Ramos (cell line): Measurements from ENCODE around the gene RGS10.

Experiments used
- in situ Hi-C: fragments of 300-500 bp; cut with MboI; formaldehyde crosslinking; loops from one replicate; pipeline ENCODE4 v1.14.3; 2022; ENCODE audit warnings: low sequenced_read_pairs; ENCODE audit not compliant: unreplicated experiment

Gene RGS10

DNA sequence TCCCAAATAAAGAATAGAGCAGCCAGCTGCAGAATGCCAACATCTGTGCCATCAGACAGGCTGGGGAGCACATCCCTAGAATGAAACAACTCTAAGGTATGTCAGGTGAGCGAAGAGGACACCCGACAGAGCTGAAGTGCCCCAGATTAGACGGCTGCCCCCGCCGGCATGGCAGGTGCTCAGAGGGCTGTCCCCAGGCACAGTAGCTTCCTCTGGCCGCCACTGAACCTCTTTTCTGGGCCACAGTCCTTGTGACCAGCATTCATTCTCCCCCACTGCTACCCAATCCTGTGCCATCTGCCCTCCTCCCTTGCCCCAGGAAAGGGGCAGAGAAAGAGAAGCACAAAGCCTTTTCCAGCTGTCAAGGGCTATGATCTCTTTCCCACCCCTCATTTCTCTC is 41.7 kb downstream of the RGS10 start:
- in situ Hi-C loops, result no loop called here

- in situ Hi-C loops, result no loop called here
These were observed 42.3 kb downstream of the RGS10 start for GRCh38 chr10:119500123-119500795.

GRCh38 chr10:119499677-119500002 is 42.9 kb downstream of the RGS10 start:
- in situ Hi-C loops, result no loop called here

GRCh38 chr10:119498889-119499676 is 43.4 kb downstream of the RGS10 start:
- in situ Hi-C loops, result no loop called here

GRCh38 chr10:119497243-119497642 is 45.3 kb downstream of the RGS10 start:
- in situ Hi-C loops, result no loop called here

DNA sequence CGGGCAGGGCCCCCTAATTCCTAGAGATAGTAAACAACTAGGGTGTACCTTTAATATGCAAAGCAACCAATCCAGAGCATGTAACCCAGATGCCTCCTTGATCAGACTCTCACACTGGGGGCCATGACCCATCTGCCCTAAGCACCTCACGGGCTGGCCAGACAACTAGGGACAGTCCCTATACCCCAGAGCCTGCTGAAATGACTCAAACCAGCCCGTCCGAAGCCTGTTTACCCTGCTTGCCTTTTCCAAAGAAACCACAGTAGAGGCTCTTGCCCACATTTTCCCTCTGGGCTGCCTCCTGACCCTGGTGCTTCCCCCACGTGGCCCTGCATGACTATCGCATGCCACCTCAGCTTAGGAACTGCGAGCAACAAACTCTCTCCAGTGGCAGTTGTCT is 46.2 kb downstream of the RGS10 start:
- in situ Hi-C loops, result no loop called here

DNA sequence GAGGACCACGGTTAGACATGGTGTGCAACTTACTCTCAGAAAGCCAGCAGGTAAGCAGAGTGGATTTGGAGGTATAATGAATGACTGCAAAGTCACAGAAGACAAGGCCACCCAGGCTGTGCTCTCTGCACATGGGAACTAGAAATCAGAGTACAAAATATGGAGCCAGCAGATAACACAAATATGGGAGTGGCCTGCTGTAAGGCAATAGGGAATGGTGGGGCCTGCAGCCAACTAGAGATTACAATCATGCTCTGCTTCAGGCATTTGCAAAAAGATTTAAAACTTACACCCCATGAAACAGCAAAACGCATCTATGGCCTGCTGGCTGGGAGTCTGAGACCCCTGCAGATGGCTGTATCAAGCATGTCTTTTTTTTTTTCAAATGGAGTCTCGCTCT is 47.0 kb downstream of the RGS10 start:
- in situ Hi-C loops, result no loop called here

DNA sequence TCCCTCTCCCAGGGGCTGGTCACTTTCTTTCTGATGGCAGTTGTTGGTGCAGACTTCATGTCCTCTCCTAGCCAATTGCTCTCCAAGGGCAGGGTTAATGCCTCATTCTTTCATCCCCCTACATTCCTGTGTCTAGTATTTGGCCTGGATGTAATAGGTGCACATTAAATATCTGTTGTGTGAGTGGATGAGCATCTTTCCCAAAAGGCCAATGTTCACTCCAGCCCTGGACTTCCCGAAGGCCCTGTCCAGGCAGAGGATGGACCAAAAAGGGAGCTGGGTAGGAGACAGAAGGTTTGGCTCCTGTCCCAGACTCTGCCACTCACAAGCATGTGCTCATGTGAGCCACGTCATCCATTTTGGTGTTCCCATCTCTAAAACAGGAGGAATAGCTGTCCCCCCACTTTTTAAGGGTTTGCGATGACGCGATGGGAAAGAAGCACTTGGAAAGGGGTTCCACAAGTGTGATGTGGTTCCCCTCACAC is 47.5 kb downstream of the RGS10 start:
- in situ Hi-C loops, result no loop called here

- in situ Hi-C loops, result no loop called here
These were observed 48.1 kb downstream of the RGS10 start for GRCh38 chr10:119494236-119495020.

DNA sequence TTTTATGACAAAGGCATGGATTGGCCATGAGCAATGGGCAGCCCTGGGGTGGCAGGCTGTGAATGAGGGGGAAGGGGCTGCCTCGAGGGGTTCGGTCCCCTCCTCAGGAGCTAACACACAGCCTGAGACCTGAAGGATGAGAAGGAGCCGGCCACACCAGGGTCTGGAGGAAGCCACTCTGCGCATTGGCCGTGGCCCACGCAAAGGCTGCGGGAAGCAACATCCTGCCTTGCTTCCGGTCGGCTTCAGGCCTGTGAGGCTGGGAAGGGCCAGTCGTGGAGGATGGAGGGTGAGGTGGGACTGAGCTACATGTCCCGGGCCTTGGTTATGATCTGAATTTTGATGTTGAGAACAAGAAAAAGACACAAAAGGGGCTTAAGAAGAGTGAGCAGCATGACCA is 49.4 kb downstream of the RGS10 start:
- in situ Hi-C loops, result no loop called here

DNA sequence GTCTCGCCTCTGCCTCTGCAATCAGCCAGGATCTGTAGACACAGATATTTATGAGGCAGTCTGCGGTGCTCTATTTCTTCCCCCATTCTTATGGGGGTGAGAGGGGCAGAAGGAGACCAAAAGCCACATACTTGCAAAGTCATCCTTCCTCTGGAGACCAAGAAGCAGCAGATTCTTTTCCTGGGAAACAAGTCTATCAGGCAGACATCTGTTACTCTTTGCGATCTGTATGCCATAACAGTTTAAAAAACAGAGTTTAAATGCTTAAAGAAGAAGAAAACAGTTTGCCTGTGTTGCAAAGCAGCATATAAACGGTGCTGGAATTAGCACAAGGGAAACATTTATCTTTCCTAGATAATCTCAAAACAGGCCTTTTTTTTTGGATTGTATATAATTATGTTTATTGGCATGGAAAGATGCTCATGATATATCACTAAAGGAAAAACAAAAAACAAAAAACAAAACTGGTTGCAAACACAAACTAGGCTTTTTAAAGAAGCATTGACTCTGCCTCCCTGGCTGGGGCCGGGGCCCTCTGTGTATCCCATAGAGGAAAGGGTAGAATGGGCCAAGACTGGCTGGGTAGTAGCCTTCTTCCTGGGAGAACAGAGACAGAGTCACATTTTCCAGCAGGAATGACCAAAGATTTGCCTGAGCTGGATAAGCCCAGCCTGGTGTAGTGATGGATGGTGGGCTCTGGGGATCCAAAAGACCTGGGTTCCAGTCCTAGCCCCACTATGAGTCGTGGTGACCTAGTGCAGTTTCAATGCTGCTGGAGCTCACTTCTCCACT is 50.4 kb downstream of the RGS10 start:
- in situ Hi-C loops, result no loop called here

DNA sequence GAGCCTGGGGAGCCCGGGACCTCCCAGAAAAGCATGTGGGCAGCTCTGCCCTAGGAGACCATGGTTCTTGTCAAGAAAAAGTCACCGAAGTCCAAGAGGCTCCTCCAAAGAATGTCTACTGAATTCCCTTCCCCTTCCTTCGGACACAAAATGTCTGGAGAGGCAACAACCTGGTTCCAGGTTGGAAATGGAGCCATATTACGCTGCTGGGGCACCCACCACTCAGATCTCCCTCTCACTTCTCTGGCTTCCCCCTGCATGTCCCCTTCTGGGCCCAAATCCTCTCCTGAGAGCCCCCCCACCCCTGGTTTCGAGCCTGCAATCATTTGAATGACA is 52.6 kb downstream of the RGS10 start:
- in situ Hi-C loops, result no loop called here

DNA sequence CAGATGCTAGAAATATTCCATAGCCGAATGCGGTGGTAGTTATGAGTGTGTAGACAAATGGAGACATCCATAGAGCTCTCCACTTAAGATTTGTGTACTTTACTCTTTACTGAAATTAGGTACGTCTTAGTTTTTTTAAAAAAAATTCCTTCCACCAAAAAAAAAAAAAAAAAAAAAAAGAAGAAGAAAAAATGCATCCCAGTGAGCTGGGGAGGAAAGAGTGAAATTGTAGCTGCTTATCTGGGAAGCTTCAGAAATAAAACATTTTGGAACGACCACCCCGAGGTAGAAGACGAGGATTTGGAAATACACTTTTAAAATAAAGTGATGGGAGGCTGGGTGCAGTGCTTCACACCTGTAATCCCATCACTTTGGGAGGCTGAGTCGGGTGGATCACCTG is 53.8 kb downstream of the RGS10 start:
- in situ Hi-C loops, result no loop called here

GRCh38 chr10:119483839-119484238 is 58.7 kb downstream of the RGS10 start:
- in situ Hi-C loops, result no loop called here

GRCh38 chr10:119483001-119483400 is 59.5 kb downstream of the RGS10 start:
- in situ Hi-C loops, result no loop called here

- in situ Hi-C loops, result no loop called here
These were observed 60.6 kb downstream of the RGS10 start for GRCh38 chr10:119481781-119482426.

- in situ Hi-C loops, result no loop called here
These were observed 61.9 kb downstream of the RGS10 start for GRCh38 chr10:119480667-119481066.

GRCh38 chr10:119479532-119479931 is 63.0 kb downstream of the RGS10 start:
- in situ Hi-C loops, result no loop called here

- in situ Hi-C loops, result no loop called here
These were observed 63.6 kb downstream of the RGS10 start for GRCh38 chr10:119478811-119479341.
